Liver (tissue), 9 donors: Measurements from ENCODE around the gene CIBAR2. TPM values are rescaled to one million over a fixed set of nuclear protein-coding genes. Genes with fewer than 3 reads are reported as not detected.
A peak's percentile ranks its signal among the peaks of the same experiment; 100 is the strongest.

ENCODE experiments used
- DNase-seq: peaks from one replicate; pipeline ENCODE4 v3.0.0-alpha.2; 2017; ENCODE audit warnings: low spot score
- H3K27ac ChIP-seq, 2 donors: one replicate each; pipeline ENCODE4 v1.7.0; 2013; ENCODE audit warnings: inconsistent platforms in 2 of 2, low read length in 2 of 2, control low read depth in 1 of 2, low read depth in 1 of 2, mild to moderate bottlenecking in 1 of 2
- H3K27me3 ChIP-seq, 4 donors: one replicate each; pipeline versions ENCODE4 v1.6.1 to v1.7.0; 2013; ENCODE audit warnings: low read length in 3 of 4, inconsistent platforms in 1 of 4, mild to moderate bottlenecking in 1 of 4, moderate library complexity in 1 of 4; ENCODE audit not compliant: control insufficient read depth in 4 of 4, insufficient read depth in 4 of 4
- H3K36me3 ChIP-seq, 4 donors: one replicate each; pipeline versions ENCODE4 v1.6.1 to v1.7.0; 2013; ENCODE audit warnings: low read length in 3 of 4, mild to moderate bottlenecking in 3 of 4, low read depth in 1 of 4, moderate library complexity in 1 of 4; ENCODE audit not compliant: control insufficient read depth in 4 of 4, insufficient read depth in 3 of 4
- H3K4me1 ChIP-seq, 4 donors: one replicate each; pipeline versions ENCODE4 v1.6.1 to v1.7.0; 2013; ENCODE audit warnings: low read length in 3 of 4, mild to moderate bottlenecking in 3 of 4, moderate library complexity in 1 of 4; ENCODE audit not compliant: control insufficient read depth in 4 of 4, insufficient read depth in 4 of 4
- H3K4me3 ChIP-seq, 3 donors: one replicate each; pipeline versions ENCODE4 v1.6.1 to v1.7.0; 2013; ENCODE audit warnings: low read length in 3 of 3, control low read depth in 1 of 3, low read depth in 1 of 3, mild to moderate bottlenecking in 1 of 3
- H3K9ac ChIP-seq, 2 donors: one replicate each; pipeline ENCODE4 v1.7.0; 2013; ENCODE audit warnings: low read length in 2 of 2, mild to moderate bottlenecking in 2 of 2, moderate library complexity in 2 of 2, control low read depth in 1 of 2, low read depth in 1 of 2
- H3K9me3 ChIP-seq, 4 donors: one replicate each; pipeline versions ENCODE4 v1.6.1 to v1.7.0; 2013; ENCODE audit warnings: low read length in 3 of 4; ENCODE audit not compliant: control insufficient read depth in 4 of 4
- FOXA1 ChIP-seq: IDR thresholded peaks from 2 replicates; pipeline ENCODE4 v1.6.1; 2016; ENCODE audit warnings: antibody characterized with exemption
- FOXA2 ChIP-seq: IDR thresholded peaks from 2 replicates; pipeline ENCODE4 v1.6.1; 2016; ENCODE audit warnings: antibody characterized with exemption
- GABPA ChIP-seq, 2 donors: IDR thresholded peaks in 1 of 2; conservative IDR thresholded peaks in 1 of 2; 2 replicates each; pipeline ENCODE4 v1.6.1; 2016; ENCODE audit warnings: antibody characterized with exemption in 2 of 2, mild to moderate bottlenecking in 1 of 2, moderate library complexity in 1 of 2
- HNF4A ChIP-seq, 2 donors: conservative IDR thresholded peaks; 2 replicates each; pipeline ENCODE4 v1.6.1; 2016; ENCODE audit warnings: antibody characterized with exemption in 2 of 2, mild to moderate bottlenecking in 2 of 2
- HNF4G ChIP-seq: IDR thresholded peaks from 2 replicates; pipeline ENCODE4 v1.6.1; 2016; ENCODE audit warnings: antibody characterized with exemption
- JUND ChIP-seq, 2 donors: IDR thresholded peaks; 2 replicates each; pipeline ENCODE4 v1.6.1; 2016; ENCODE audit warnings: antibody characterized with exemption in 2 of 2
- MAX ChIP-seq: IDR thresholded peaks from 2 replicates; pipeline ENCODE4 v1.6.1; 2016; ENCODE audit warnings: antibody characterized with exemption
- NR2F2 ChIP-seq: IDR thresholded peaks from 2 replicates; pipeline ENCODE4 v1.6.1; 2016; ENCODE audit warnings: antibody characterized with exemption
- RAD21 ChIP-seq, 2 donors: IDR thresholded peaks; 2 replicates each; pipeline ENCODE4 v1.6.1; 2016; ENCODE audit warnings: antibody characterized with exemption in 2 of 2, mild to moderate bottlenecking in 2 of 2
- RXRA ChIP-seq, 2 donors: IDR thresholded peaks; 2 replicates each; pipeline ENCODE4 v1.6.1; 2017 to 2018; ENCODE audit warnings: antibody characterized with exemption in 2 of 2, mild to moderate bottlenecking in 1 of 2
- TAF1 ChIP-seq: conservative IDR thresholded peaks from 2 replicates; pipeline ENCODE4 v1.6.1; 2016; ENCODE audit warnings: antibody characterized with exemption, mild to moderate bottlenecking
- YY1 ChIP-seq: IDR thresholded peaks from 2 replicates; pipeline ENCODE4 v1.6.1; 2016; ENCODE audit warnings: antibody characterized with exemption, mild to moderate bottlenecking
- WGBS: extraction: QIAGEN DNeasy Blood & Tissue Kit; methylation state at CpG from one replicate; pipeline ENCODE4 v1.1.7; 2013; 5-methylcytosine and 5-hydroxymethylcytosine counted together
- polyA plus RNA-seq, 2 donors: library from polyadenylated mRNA; stranded (reverse) in 1 of 2; unstranded in 1 of 2; fragments of 200-250 nt in 1 of 2; fragments of >200 nt in 1 of 2; fragmentation: Nextera tagmentation in 1 of 2; extraction: Ambion mirVana in 1 of 2; gene quantifications; one replicate each; pipeline versions ENCODE4 v1.2.1 to v1.2.3, GENCODE V29; 2013 to 2015
- total RNA-seq, 2 donors: library from RNA; depleted of rRNA; stranded (reverse); fragments of >200 nt; gene quantifications; one replicate each; pipeline ENCODE4 v1.2.3, GENCODE V29; 2014
- TF ChIP-seq, protein P1 (sequence below): fragments of 150-350 bp; IDR thresholded peaks from 2 replicates; pipeline ENCODE4 v1.5.1; 2017; ENCODE audit warnings: improper control_type of control experiment, low read depth, low read length; ENCODE audit not compliant: missing input control
- TF ChIP-seq, protein P2 (sequence below): IDR thresholded peaks from 2 replicates; pipeline ENCODE4 v1.6.1; 2016; ENCODE audit warnings: antibody characterized with exemption, mild to moderate bottlenecking
- TF ChIP-seq, protein P3 (sequence below): IDR thresholded peaks from 2 replicates; pipeline ENCODE4 v1.6.1; 2016; ENCODE audit warnings: antibody characterized with exemption
- TF ChIP-seq, protein P4 (sequence below): IDR thresholded peaks from 2 replicates; pipeline ENCODE4 v1.6.1; 2016; ENCODE audit warnings: antibody characterized with exemption
- donor health status: healthy.
- donor health status: healthy.
- donor health status: healthy.
- donor health status: healthy.
- donor health status: healthy.

Gene CIBAR2
- total and polyA plus RNA-seq, 4 donors, result not detected

GRCh38 chr16:85117418-85117817 is 5.1 kb upstream of the CIBAR2 start:
- Histone ChIP-seq H3K9ac (no peak overlapping the region), H3K27ac (no peak overlapping the region), H3K9me3 (no peaks in the 10 kb centered on the region), H3K36me3 (no peaks in the 10 kb centered on the region), H3K4me3 (no peak overlapping the region), H3K27me3 (no peaks in the 10 kb centered on the region), H3K4me1 (peaks cover 0 to 7% (median 6%) of the 10 kb centered on the region in 4 donors)
- no peak for TF ChIP-seq FOXA2
- TF ChIP-seq TAF1, result no peak
- no peak for TF ChIP-seq RXRA (IDR thresholded peaks at IDR 0.05)
- TF ChIP-seq, protein P1, sequence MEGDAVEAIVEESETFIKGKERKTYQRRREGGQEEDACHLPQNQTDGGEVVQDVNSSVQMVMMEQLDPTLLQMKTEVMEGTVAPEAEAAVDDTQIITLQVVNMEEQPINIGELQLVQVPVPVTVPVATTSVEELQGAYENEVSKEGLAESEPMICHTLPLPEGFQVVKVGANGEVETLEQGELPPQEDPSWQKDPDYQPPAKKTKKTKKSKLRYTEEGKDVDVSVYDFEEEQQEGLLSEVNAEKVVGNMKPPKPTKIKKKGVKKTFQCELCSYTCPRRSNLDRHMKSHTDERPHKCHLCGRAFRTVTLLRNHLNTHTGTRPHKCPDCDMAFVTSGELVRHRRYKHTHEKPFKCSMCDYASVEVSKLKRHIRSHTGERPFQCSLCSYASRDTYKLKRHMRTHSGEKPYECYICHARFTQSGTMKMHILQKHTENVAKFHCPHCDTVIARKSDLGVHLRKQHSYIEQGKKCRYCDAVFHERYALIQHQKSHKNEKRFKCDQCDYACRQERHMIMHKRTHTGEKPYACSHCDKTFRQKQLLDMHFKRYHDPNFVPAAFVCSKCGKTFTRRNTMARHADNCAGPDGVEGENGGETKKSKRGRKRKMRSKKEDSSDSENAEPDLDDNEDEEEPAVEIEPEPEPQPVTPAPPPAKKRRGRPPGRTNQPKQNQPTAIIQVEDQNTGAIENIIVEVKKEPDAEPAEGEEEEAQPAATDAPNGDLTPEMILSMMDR, result no peak
- no peak for TF ChIP-seq HNF4G
- TF ChIP-seq, protein P2, sequence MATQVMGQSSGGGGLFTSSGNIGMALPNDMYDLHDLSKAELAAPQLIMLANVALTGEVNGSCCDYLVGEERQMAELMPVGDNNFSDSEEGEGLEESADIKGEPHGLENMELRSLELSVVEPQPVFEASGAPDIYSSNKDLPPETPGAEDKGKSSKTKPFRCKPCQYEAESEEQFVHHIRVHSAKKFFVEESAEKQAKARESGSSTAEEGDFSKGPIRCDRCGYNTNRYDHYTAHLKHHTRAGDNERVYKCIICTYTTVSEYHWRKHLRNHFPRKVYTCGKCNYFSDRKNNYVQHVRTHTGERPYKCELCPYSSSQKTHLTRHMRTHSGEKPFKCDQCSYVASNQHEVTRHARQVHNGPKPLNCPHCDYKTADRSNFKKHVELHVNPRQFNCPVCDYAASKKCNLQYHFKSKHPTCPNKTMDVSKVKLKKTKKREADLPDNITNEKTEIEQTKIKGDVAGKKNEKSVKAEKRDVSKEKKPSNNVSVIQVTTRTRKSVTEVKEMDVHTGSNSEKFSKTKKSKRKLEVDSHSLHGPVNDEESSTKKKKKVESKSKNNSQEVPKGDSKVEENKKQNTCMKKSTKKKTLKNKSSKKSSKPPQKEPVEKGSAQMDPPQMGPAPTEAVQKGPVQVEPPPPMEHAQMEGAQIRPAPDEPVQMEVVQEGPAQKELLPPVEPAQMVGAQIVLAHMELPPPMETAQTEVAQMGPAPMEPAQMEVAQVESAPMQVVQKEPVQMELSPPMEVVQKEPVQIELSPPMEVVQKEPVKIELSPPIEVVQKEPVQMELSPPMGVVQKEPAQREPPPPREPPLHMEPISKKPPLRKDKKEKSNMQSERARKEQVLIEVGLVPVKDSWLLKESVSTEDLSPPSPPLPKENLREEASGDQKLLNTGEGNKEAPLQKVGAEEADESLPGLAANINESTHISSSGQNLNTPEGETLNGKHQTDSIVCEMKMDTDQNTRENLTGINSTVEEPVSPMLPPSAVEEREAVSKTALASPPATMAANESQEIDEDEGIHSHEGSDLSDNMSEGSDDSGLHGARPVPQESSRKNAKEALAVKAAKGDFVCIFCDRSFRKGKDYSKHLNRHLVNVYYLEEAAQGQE, result no peak
- TF ChIP-seq GABPA (IDR thresholded peaks at IDR 0.05 in 1 of 2, conservative IDR thresholded peaks at IDR 0.05 in 1 of 2), result no peak
- TF ChIP-seq JUND (IDR thresholded peaks at IDR 0.05), result no peak
- no peak for TF ChIP-seq FOXA1
- TF ChIP-seq, protein P3, sequence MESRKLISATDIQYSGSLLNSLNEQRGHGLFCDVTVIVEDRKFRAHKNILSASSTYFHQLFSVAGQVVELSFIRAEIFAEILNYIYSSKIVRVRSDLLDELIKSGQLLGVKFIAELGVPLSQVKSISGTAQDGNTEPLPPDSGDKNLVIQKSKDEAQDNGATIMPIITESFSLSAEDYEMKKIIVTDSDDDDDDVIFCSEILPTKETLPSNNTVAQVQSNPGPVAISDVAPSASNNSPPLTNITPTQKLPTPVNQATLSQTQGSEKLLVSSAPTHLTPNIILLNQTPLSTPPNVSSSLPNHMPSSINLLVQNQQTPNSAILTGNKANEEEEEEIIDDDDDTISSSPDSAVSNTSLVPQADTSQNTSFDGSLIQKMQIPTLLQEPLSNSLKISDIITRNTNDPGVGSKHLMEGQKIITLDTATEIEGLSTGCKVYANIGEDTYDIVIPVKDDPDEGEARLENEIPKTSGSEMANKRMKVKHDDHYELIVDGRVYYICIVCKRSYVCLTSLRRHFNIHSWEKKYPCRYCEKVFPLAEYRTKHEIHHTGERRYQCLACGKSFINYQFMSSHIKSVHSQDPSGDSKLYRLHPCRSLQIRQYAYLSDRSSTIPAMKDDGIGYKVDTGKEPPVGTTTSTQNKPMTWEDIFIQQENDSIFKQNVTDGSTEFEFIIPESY, result no peak
- no peak for DNase-seq
- 94% methylated on average over 12 of the region's 12 CpGs for WGBS

- H3K4me1 ChIP-seq, result peaks cover 0 to 7% (median 6%) of the 10 kb centered on the region in 4 donors
- peak overlapping the region; percentile 27 to 66 for H3K27ac ChIP-seq
- no peaks in the 10 kb centered on the region for H3K27me3 ChIP-seq
- peak overlapping the region in 1 of 2 donors; percentile 43 for H3K9ac ChIP-seq
- 9% methylated on average over 20 of the region's 20 CpGs for WGBS
- H3K4me3 ChIP-seq, result peak overlapping the region in 1 of 3 donors; percentile 15
- peak; percentile 92 for DNase-seq
- no peaks in the 10 kb centered on the region for H3K36me3 ChIP-seq
- H3K9me3 ChIP-seq, result no peaks in the 10 kb centered on the region
- TF ChIP-seq RXRA (IDR thresholded peaks at IDR 0.05), result peak; percentile 46 to 60
- TF ChIP-seq, protein P4, sequence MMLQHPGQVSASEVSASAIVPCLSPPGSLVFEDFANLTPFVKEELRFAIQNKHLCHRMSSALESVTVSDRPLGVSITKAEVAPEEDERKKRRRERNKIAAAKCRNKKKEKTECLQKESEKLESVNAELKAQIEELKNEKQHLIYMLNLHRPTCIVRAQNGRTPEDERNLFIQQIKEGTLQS, result no peak
- peak; percentile 61 for TF ChIP-seq YY1
- TF ChIP-seq, protein P1, result peak; percentile 97
- no peak for TF ChIP-seq MAX
- TF ChIP-seq HNF4A (conservative IDR thresholded peaks at IDR 0.05), result peak in 1 of 2 donors; percentile 32
- no peak for TF ChIP-seq FOXA2
- TF ChIP-seq GABPA (IDR thresholded peaks at IDR 0.05 in 1 of 2, conservative IDR thresholded peaks at IDR 0.05 in 1 of 2), result no peak
- no peak for TF ChIP-seq TAF1
- peak; percentile 98 to 99 for TF ChIP-seq RAD21 (IDR thresholded peaks at IDR 0.05)
- TF ChIP-seq FOXA1, result no peak
- TF ChIP-seq NR2F2, result peak; percentile 82
- TF ChIP-seq, protein P2, result no peak
These were observed 2.8 kb upstream of the CIBAR2 start for GRCh38 chr16:85114909-85115567.
